Measurements from ENCODE around the gene SREBF2. TPM values are rescaled to one million over a fixed set of nuclear protein-coding genes. Genes with fewer than 3 reads are reported as not detected.

Gene SREBF2
- total RNA-seq, 2 donors from 2014 or later: 48.3 to 65.3 TPM

DNA sequence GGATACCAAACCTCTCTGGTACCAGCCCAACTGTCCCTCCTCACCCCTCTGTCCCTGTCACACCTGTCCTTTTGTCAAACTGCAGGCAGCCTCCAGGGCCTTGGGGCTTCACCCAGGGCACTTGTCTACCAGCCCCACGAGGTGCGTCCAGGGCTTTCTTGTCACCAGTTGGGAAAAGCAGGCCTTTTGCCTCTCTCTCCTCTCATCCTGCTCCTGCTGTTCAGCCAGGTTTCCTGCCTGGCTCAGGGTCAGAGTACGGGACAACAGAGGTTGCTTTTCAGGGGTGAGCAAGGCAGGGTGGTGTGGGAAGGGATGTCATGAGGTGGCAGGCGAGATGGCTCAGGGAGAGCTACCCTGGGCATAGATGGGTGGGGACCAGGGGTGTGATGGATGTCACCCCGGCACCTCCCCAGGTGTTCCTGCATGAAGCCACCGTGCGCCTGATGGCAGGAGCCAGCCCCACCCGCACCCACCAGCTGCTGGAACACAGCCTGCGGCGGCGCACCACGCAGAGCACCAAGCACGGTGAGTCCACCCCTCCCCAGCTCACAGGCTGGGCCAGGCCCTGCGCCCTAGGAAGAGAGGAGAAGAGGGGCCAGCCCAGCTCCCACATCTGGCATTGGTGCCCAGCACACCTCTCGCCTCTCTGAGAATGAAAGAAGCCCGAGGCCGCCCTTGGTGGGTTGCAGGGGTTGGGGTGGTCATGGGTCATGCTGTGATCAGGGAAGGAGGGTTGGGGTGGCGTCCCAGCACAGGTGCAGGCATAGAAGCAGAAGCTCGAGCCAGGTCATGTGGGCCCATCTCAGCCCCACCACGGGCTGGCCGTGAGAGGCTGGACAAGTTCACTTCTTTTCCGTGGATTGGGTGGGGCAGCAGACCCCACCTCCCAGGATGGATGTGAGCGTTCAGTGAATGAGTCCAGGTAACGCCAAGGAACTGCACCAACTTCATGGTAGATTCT, 71.8 kb downstream of the SREBF2 start:
- ATAC-seq (ENCODE audit: insufficient number of reproducible peaks, low FRiP score, low read depth) (no peak), DNase-seq (ENCODE audit: low spot score) (no peak)
- H3K36me3 ChIP-seq: peaks cover 52% of the 10 kb centered on the region
- no peaks in the 10 kb centered on the region for H3K9me3 ChIP-seq
- H3K27me3 ChIP-seq (replicated peaks; ENCODE audit: insufficient read depth): no peaks in the 10 kb centered on the region
- H3K4me3 ChIP-seq: no peak overlapping the region
- no peaks in the 10 kb centered on the region for H3K4me1 ChIP-seq (ENCODE audit: control insufficient read depth in 1 of 2, low read depth in 2 of 2)
- no peak for TF ChIP-seq CTCF (IDR thresholded peaks at IDR 0.05)
- no peak overlapping the region for H3K27ac ChIP-seq

DNA sequence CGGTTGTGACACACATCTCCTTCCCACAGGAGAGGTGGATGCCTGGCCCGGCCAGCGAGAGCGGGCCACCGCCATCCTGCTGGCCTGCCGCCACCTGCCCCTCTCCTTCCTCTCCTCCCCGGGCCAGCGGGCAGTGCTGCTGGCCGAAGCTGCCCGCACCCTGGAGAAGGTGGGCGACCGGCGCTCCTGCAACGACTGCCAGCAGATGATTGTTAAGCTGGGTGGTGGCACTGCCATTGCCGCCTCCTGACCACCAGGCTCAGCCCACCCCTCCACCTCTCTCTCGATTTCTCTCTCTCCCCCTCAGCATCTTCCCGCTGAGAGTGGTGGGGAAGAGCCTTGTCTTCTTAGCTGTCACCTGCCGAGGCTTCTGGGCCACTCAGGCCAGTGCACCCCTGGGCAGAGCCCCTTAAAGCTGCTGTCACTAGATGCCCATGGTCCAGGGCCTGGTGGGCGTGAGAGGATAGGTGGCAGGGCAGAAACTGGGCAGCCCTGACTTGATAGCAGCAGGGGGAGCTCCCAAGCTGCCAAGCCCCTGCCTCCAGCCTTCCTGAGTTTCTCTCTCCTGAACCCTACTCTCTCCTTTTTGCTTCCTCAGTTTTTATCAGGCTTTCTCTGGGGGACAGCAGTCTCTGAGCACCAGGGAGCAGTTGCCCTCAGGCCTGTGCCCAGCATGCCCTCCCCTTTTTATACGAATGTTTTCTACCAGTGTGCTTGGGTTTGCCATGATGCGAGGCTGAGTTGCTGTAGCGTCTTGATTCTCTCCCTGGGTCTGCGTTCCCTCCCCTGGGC, 72.7 kb downstream of the SREBF2 start:
- ATAC-seq (ENCODE audit: insufficient number of reproducible peaks, low FRiP score, low read depth) (no peak), DNase-seq (ENCODE audit: low spot score) (no peak)
- Histone ChIP-seq H3K27ac (no peak overlapping the region), H3K27me3 (replicated peaks; ENCODE audit: insufficient read depth) (no peaks in the 10 kb centered on the region), H3K9me3 (no peaks in the 10 kb centered on the region), H3K36me3 (peaks cover 44% of the 10 kb centered on the region), H3K4me3 (no peak overlapping the region), H3K4me1 (ENCODE audit: control insufficient read depth in 1 of 2, low read depth in 2 of 2) (peaks cover 4 to 8% of the 10 kb centered on the region in 2 donors)
- TF ChIP-seq CTCF (IDR thresholded peaks at IDR 0.05): no peak

- Histone ChIP-seq H3K4me1 (ENCODE audit: control insufficient read depth in 1 of 2, low read depth in 2 of 2) (peaks cover 13 to 19% of the 10 kb centered on the region in 2 donors), H3K36me3 (peaks cover 37% of the 10 kb centered on the region), H3K27ac (no peak overlapping the region), H3K9me3 (no peaks in the 10 kb centered on the region), H3K4me3 (no peak overlapping the region), H3K27me3 (replicated peaks; ENCODE audit: insufficient read depth) (peaks cover 7% of the 10 kb centered on the region)
- no peak for DNase-seq (ENCODE audit: low spot score)
- no peak for TF ChIP-seq CTCF (IDR thresholded peaks at IDR 0.05)
- ATAC-seq (ENCODE audit: insufficient number of reproducible peaks, low FRiP score, low read depth): no peak
These were observed 73.9 kb downstream of the SREBF2 start for GRCh38 chr22:41906822-41907221.

DNA sequence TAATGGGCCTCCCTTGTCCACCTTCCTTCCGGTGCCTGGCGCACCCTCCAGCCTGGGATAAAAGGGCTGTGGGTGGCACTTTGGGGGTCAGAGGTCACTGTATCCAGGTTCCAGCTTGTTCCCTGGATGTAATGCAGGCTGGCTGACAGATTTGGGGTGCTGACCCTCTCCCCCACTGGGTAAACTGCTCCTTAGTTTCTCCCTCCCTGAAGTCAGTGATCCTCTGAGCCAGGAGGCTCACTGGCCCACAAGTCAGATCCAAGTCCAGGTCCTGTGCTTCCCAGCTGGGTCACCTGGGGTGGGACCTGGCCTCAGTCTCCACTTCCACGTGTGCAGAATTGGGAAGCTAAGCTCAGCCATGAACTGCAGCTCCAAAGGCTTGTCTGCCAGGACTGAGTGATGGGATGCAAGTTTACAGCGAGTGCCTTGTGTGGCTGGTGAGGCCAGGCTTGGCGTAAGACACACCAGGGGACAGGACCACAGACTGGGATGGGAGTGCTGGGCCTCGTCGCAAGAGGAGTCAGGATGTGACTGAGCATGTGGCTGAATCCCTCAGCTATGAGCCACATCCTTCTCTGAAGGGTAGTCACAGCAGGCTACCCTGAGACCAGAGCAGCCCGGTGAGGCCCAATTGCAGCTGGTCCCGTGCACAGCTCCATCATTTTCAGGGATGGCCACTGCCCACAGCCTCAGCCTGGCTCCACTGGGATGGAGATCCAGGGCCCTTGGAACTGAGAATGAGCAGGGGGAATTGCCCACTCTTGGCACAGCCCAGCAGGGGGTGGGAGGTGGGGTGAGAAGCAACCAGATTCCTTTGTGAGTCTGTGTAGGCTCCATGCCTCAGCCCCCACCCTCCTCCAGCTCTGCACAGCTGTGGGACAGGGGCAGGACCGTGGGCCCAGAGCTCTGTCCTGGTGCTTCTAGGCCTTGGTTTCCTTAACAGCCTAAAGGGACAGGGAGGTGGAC, 74.8 kb downstream of the SREBF2 start:
- Histone ChIP-seq H3K27ac (no peak overlapping the region), H3K9me3 (no peaks in the 10 kb centered on the region), H3K36me3 (peaks cover 29% of the 10 kb centered on the region), H3K4me1 (ENCODE audit: control insufficient read depth in 1 of 2, low read depth in 2 of 2) (peaks cover 13 to 19% of the 10 kb centered on the region in 2 donors), H3K27me3 (replicated peaks; ENCODE audit: insufficient read depth) (peaks cover 7% of the 10 kb centered on the region), H3K4me3 (no peak overlapping the region)
- ATAC-seq (ENCODE audit: insufficient number of reproducible peaks, low FRiP score, low read depth) (no peak), DNase-seq (ENCODE audit: low spot score) (no peak)
- no peak for TF ChIP-seq CTCF (IDR thresholded peaks at IDR 0.05)
